A549 (cell line): Measurements from ENCODE around the gene CCDC87. TPM values are rescaled to one million over a fixed set of nuclear protein-coding genes. Genes with fewer than 3 reads are reported as not detected.

Source experiments
- ATAC-seq, 2 experiments: fragments of 200-7000 bp in 1 of 2; fragments of >200 bp in 1 of 2; cut with Nextera tagmentation in 1 of 2; cut with Tn5 transposase in 1 of 2; 3 replicates each; pipeline versions ENCODE4 v1.8.0 to v1.9.1; 2018 to 2020; ENCODE audit warnings: mild to moderate bottlenecking in 1 of 2, moderate library complexity in 1 of 2
- CTCF ChIA-PET: fragments of 300-600 bp; sonication (Branson Sonifier 250); formaldehyde crosslinking; extraction: SDS; loops from one replicate; lab custom pipeline; 2021; ENCODE audit warnings: antibody characterized with exemption, inconsistent platforms; lab: Yijun Ruan, JAX
- POLR2A ChIA-PET: fragments of 350-600 bp; formaldehyde crosslinking; extraction: SDS; loops from one replicate; lab custom pipeline; 2021; ENCODE audit warnings: antibody characterized with exemption, inconsistent platforms; lab: Yijun Ruan, JAX
- DNase-seq, 2 experiments: peaks; one replicate each; pipeline versions ENCODE4 v3.0.0 to v3.0.0-alpha.2; 2011 to 2016; ENCODE audit warnings: low read depth in 1 of 2, low spot score in 1 of 2
- FAIRE-seq: peaks from 2 replicates; lab custom pipeline; 2011; peaks lifted over from hg19 to GRCh38; lab: Jason Lieb, UNC
- H3K27ac ChIP-seq, 2 experiments: fragments of >200 bp; sonication (Bioruptor Twin); formaldehyde crosslinking; 3 replicates each; pipeline ENCODE4 v1.5.1; 2016 to 2017
- H3K4me1 ChIP-seq: fragments of >200 bp; sonication (Bioruptor Twin); formaldehyde crosslinking; 3 replicates; pipeline ENCODE4 v1.6.1; 2016
- H3K4me2 ChIP-seq: fragments of >200 bp; sonication (Bioruptor Twin); formaldehyde crosslinking; 3 replicates; pipeline ENCODE4 v1.6.1; 2016
- H3K4me3 ChIP-seq: fragments of >200 bp; sonication (Bioruptor Twin); formaldehyde crosslinking; 3 replicates; pipeline ENCODE4 v1.5.1; 2016
- H3K9me3 ChIP-seq: fragments of >200 bp; sonication (Bioruptor Twin); formaldehyde crosslinking; 3 replicates; pipeline ENCODE4 v1.6.1; 2016
- ATOH8 ChIP-seq: fragments of 250-450 bp; sonication (Bioruptor Pico); IDR thresholded peaks from 2 replicates; pipeline ENCODE4 v1.5.0; 2020; ENCODE audit warnings: low read depth, mild to moderate bottlenecking, moderate library complexity
- BHLHE40 ChIP-seq: IDR thresholded peaks from 2 replicates; pipeline ENCODE4 v1.6.1; 2012; ENCODE audit warnings: low read depth, low read length, inconsistent platforms
- CBX8 ChIP-seq: fragments of 200-600 bp; sonication (generic); IDR thresholded peaks from 2 replicates; pipeline ENCODE4 v1.6.1; 2016
- CTCF ChIP-seq: fragments of >200 bp; sonication (Bioruptor Twin); formaldehyde crosslinking; IDR thresholded peaks from 3 replicates; pipeline ENCODE4 v1.5.1; 2016
- EP300 ChIP-seq, 2 experiments: fragments of >200 bp; sonication (Bioruptor Twin); formaldehyde crosslinking; IDR thresholded peaks; 2 replicates in 1 of 2; 3 replicates in 1 of 2; pipeline ENCODE4 v1.6.1; 2016 to 2017
- FOSL2 ChIP-seq, 2 experiments: fragments of 450-650 bp in 1 of 2; fragments of >200 bp in 1 of 2; sonication (Bioruptor Twin) in 1 of 2; formaldehyde crosslinking; IDR thresholded peaks; 2 replicates each; pipeline versions ENCODE4 v1.5.0 to v1.6.1; 2016 to 2020; ENCODE audit warnings: mild to moderate bottlenecking in 1 of 2, moderate library complexity in 1 of 2
- FOXS1 ChIP-seq: fragments of 250-450 bp; sonication (Bioruptor Pico); IDR thresholded peaks from 2 replicates; pipeline ENCODE4 v1.5.0; 2020; ENCODE audit warnings: mild to moderate bottlenecking, moderate library complexity
- GATA3 ChIP-seq: IDR thresholded peaks from 2 replicates; pipeline ENCODE4 v1.6.1; 2012; ENCODE audit warnings: borderline replicate concordance
- HES2 ChIP-seq: fragments of >200 bp; sonication (Bioruptor Twin); formaldehyde crosslinking; IDR thresholded peaks from 2 replicates; pipeline ENCODE4 v1.6.1; 2016
- HMGXB4 ChIP-seq: fragments of 250-450 bp; sonication (Bioruptor Pico); IDR thresholded peaks from 2 replicates; pipeline ENCODE4 v1.5.0; 2021; ENCODE audit warnings: mild to moderate bottlenecking, moderate library complexity, borderline replicate concordance
- HOXA7 ChIP-seq: fragments of 250-450 bp; sonication (Bioruptor Pico); IDR thresholded peaks from 2 replicates; pipeline ENCODE4 v1.5.0; 2020; ENCODE audit warnings: mild to moderate bottlenecking, moderate library complexity
- JUNB ChIP-seq: fragments of >200 bp; sonication (Bioruptor Twin); formaldehyde crosslinking; IDR thresholded peaks from 2 replicates; pipeline ENCODE4 v1.6.1; 2016
- NPAS2 ChIP-seq: fragments of 250-450 bp; sonication (Bioruptor Pico); IDR thresholded peaks from 2 replicates; pipeline ENCODE4 v1.8.0; 2022; ENCODE audit warnings: mild to moderate bottlenecking, moderate library complexity, borderline replicate concordance
- RARB ChIP-seq: fragments of 250-450 bp; sonication (Bioruptor Pico); IDR thresholded peaks from 2 replicates; pipeline ENCODE4 v1.8.0; 2021; ENCODE audit warnings: mild to moderate bottlenecking, moderate library complexity
- RFX5 ChIP-seq: fragments of 450-650 bp; IDR thresholded peaks from 2 replicates; pipeline ENCODE4 v1.7.1; 2014; ENCODE audit warnings: antibody characterized with exemption, mild to moderate bottlenecking, moderate library complexity
- RNF2 ChIP-seq: fragments of 200-600 bp; sonication (generic); IDR thresholded peaks from 2 replicates; pipeline ENCODE4 v1.6.1; 2016; ENCODE audit warnings: low read depth, mild to moderate bottlenecking, antibody characterized with exemption, moderate library complexity, borderline replicate concordance
- SMC3 ChIP-seq: fragments of >200 bp; sonication (Bioruptor Twin); formaldehyde crosslinking; IDR thresholded peaks from 3 replicates; pipeline ENCODE4 v1.6.1; 2018; ENCODE audit warnings: inconsistent platforms
- SREBF2 ChIP-seq: fragments of 450-650 bp; IDR thresholded peaks from 2 replicates; pipeline ENCODE4 v1.6.1; 2014; ENCODE audit warnings: mild to moderate bottlenecking, moderate library complexity
- TP53 ChIP-seq: fragments of 250-450 bp; sonication (Bioruptor Pico); IDR thresholded peaks from 2 replicates; pipeline ENCODE4 v1.5.0; 2021; ENCODE audit warnings: mild to moderate bottlenecking, moderate library complexity
- USF2 ChIP-seq: fragments of 450-650 bp; IDR thresholded peaks from 2 replicates; pipeline ENCODE4 v1.6.1; 2014; ENCODE audit warnings: antibody characterized with exemption
- ZFP36 ChIP-seq: fragments of 450-650 bp; IDR thresholded peaks from 2 replicates; pipeline ENCODE4 v1.6.1; 2014; ENCODE audit warnings: borderline replicate concordance; ENCODE audit not compliant: partially characterized antibody
- WGBS: methylation state at CpG from one replicate; pipeline ENCODE4 v1.1.6; 2017; ENCODE audit errors: missing lambda C conversion rate; 5-methylcytosine and 5-hydroxymethylcytosine counted together
- polyA plus RNA-seq, 4 experiments: library from polyadenylated mRNA; depleted of rRNA in 3 of 4; stranded (reverse); fragments of >200 nt; fragmentation: RNase III in 1 of 4; extraction: RNeasy Plus Mini Kit Qiagen cat#74134 plus additional on column Dnase treatment in 1 of 4; gene quantifications; 2 replicates in 3 of 4; 3 replicates in 1 of 4; pipeline ENCODE4 v1.2.3, GENCODE V29; 2011 to 2017

Gene CCDC87
- polyA plus RNA-seq, 2 of the 4 experiments (the other 2 are of a cell fraction): 0.47 to 0.68 TPM

- TF ChIP-seq RFX5 (no peak), ATOH8 (CRISPR knock-in tag) (no peak), EP300 (IDR thresholded peaks at IDR 0.05) (no peak), FOXS1 (CRISPR knock-in tag) (no peak), ZFP36 (no peak), USF2 (no peak)
- CTCF ChIA-PET: interaction anchor here (1.3 to 1.8 kb wide), 3 partner anchors 14 to 135 kb away, joined by 4 to 5 read pairs (median 5); no protein-coding TSS in a partner anchor
- Histone ChIP-seq H3K4me3 (no peak overlapping the region), H3K9me3 (no peaks in the 10 kb centered on the region), H3K4me2 (no peak overlapping the region), H3K4me1 (peaks cover 17% of the 10 kb centered on the region), H3K27ac (no peak overlapping the region)
- DNase-seq: no peak
- FAIRE-seq: no peak
- no peak for ATAC-seq
- POLR2A ChIA-PET: interaction anchor here (1.5 kb wide), 1 partner anchor 11 kb away, joined by 3 read pairs; no protein-coding TSS in a partner anchor
- WGBS: 90% methylated on average over 17 of the region's 26 CpGs
These were observed 49.4 kb downstream of the CCDC87 start for GRCh38 chr11:66543263-66544107.

- Histone ChIP-seq H3K4me3 (no peak overlapping the region), H3K4me2 (no peak overlapping the region), H3K4me1 (peaks cover 17% of the 10 kb centered on the region), H3K9me3 (no peaks in the 10 kb centered on the region), H3K27ac (no peak overlapping the region)
- CTCF ChIA-PET: interaction anchor here (1.3 to 1.5 kb wide), 2 partner anchors 12 to 133 kb away, joined by 4 to 5 read pairs; no protein-coding TSS in a partner anchor
- 89% methylated on average over 10 of the region's 10 CpGs for WGBS
- no peak for TF ChIP-seq HOXA7 (CRISPR knock-in tag)
- no peak for TF ChIP-seq SREBF2
- TF ChIP-seq NPAS2: no peak
- no peak for TF ChIP-seq RARB
- no peak for TF ChIP-seq SMC3
- TF ChIP-seq CTCF: no peak
- no peak for TF ChIP-seq JUNB
- TF ChIP-seq ATOH8 (CRISPR knock-in tag): no peak
- TF ChIP-seq CBX8: no peak
- no peak for TF ChIP-seq HES2
- TF ChIP-seq RNF2: no peak
- TF ChIP-seq BHLHE40: no peak
- no peak for TF ChIP-seq HMGXB4
- no peak for TF ChIP-seq TP53 (CRISPR knock-in tag)
- TF ChIP-seq FOSL2 (IDR thresholded peaks at IDR 0.05): no peak
- TF ChIP-seq FOSL2 (CRISPR knock-in tag; IDR thresholded peaks at IDR 0.05): no peak
- no peak for TF ChIP-seq GATA3
- DNase-seq: no peak
- FAIRE-seq: no peak
- no peak for ATAC-seq
- POLR2A ChIA-PET: interaction anchor here (0.5 to 1.8 kb wide), 3 partner anchors 10 to 62 kb away, joined by 3 to 7 read pairs (median 3); partner anchors contain the start of gene DPP3
These were observed 50.5 kb downstream of the CCDC87 start for GRCh38 chr11:66542362-66542761.
